Activated CD8-positive, alpha-beta memory T cell treated with anti-CD3 and anti-CD28 coated beads, Interleukin-2, amount 50 U/mL, for 48 hours (primary cell): Measurements from ENCODE around the gene DUOXA2.
"Not testable (repeated sequence)": the region's sequence is repeated elsewhere in the genome, so short reads cannot be mapped to it uniquely, and the experiment has no call there.

Experiments used
- DNase-seq: peaks from one replicate; pipeline ENCODE4 v3.0.0-alpha.2; 2020

DUOXA2 gene

GRCh38 chr15:45097466-45097865 lies 16.7 kb upstream of the DUOXA2 start:
- no peak for DNase-seq

GRCh38 chr15:45099549-45100165 lies 14.5 kb upstream of the DUOXA2 start:
- no peak for DNase-seq

- no peak for DNase-seq
Measured at GRCh38 chr15:45100884-45101625, 13.1 kb upstream of the DUOXA2 start.

- DNase-seq, result no peak
Measured at GRCh38 chr15:45101749-45102148, 12.4 kb upstream of the DUOXA2 start.

GRCh38 chr15:45102226-45102625 lies 11.9 kb upstream of the DUOXA2 start:
- no peak for DNase-seq

- not testable (repeated sequence) for DNase-seq
Measured at GRCh38 chr15:45104170-45104569, 10.0 kb upstream of the DUOXA2 start.

- no peak for DNase-seq
Measured at GRCh38 chr15:45105586-45105985, 8.5 kb upstream of the DUOXA2 start.

- no peak for DNase-seq
Measured at GRCh38 chr15:45106002-45106790, 7.9 kb upstream of the DUOXA2 start.

GRCh38 chr15:45107941-45108630 lies 6.0 kb upstream of the DUOXA2 start:
- DNase-seq, result no peak

- DNase-seq, result no peak
Measured at GRCh38 chr15:45110256-45110820, 3.8 kb upstream of the DUOXA2 start.

GRCh38 chr15:45111390-45112142 lies 2.6 kb upstream of the DUOXA2 start:
- no peak for DNase-seq

GRCh38 chr15:45112143-45112590 lies 2.0 kb upstream of the DUOXA2 start:
- no peak for DNase-seq

- no peak for DNase-seq
Measured at GRCh38 chr15:45112591-45113379, 1.3 kb upstream of the DUOXA2 start.

- no peak for DNase-seq
Measured at GRCh38 chr15:45113380-45113990, 641 bp upstream of the DUOXA2 start.

GRCh38 chr15:45114751-45115085 lies 592 bp downstream of the DUOXA2 start:
- DNase-seq, result no peak

GRCh38 chr15:45115312-45115820 lies 1.2 kb downstream of the DUOXA2 start:
- DNase-seq, result no peak

GRCh38 chr15:45116006-45116481 lies 1.9 kb downstream of the DUOXA2 start:
- DNase-seq, result no peak

GRCh38 chr15:45116482-45117307 lies 2.6 kb downstream of the DUOXA2 start:
- DNase-seq, result no peak

- no peak for DNase-seq
Measured at GRCh38 chr15:45117308-45118130, 3.4 kb downstream of the DUOXA2 start.
